Nucleus accumbens (tissue), 56 donors: ENCODE data around the gene CPA3.

Experiments
- DNase-seq, 56 donors: peaks; one replicate each; lab custom pipeline; 2025; lab: John Stamatoyannopoulos, UW

Gene CPA3

GRCh38 chr3:148911592-148911991 is 46.5 kb downstream of the CPA3 start:
- DNase-seq, result no peak

- no peak for DNase-seq
Measured at GRCh38 chr3:148914936-148915690, 50.0 kb downstream of the CPA3 start.

GRCh38 chr3:148916132-148916531 is 51.0 kb downstream of the CPA3 start:
- no peak for DNase-seq

GRCh38 chr3:148922467-148922866 is 57.4 kb downstream of the CPA3 start:
- no peak for DNase-seq

GRCh38 chr3:148923592-148923991 is 58.5 kb downstream of the CPA3 start:
- no peak for DNase-seq

- no peak for DNase-seq
Measured at GRCh38 chr3:148924562-148924961, 59.5 kb downstream of the CPA3 start.

- DNase-seq, result no peak
Measured at GRCh38 chr3:148925845-148926244, 60.7 kb downstream of the CPA3 start.

- DNase-seq, result no peak
Measured at GRCh38 chr3:148930752-148931151, 65.7 kb downstream of the CPA3 start.

GRCh38 chr3:148931574-148931973 is 66.5 kb downstream of the CPA3 start:
- DNase-seq, result no peak

GRCh38 chr3:148932972-148933371 is 67.9 kb downstream of the CPA3 start:
- no peak for DNase-seq

GRCh38 chr3:148937467-148938255 is 72.6 kb downstream of the CPA3 start:
- DNase-seq, result no peak

GRCh38 chr3:148938306-148938705 is 73.2 kb downstream of the CPA3 start:
- no peak for DNase-seq

GRCh38 chr3:148938936-148939335 is 73.8 kb downstream of the CPA3 start:
- DNase-seq, result peak in 13 of 56 donors; percentile 6 to 51 (median 22)

- DNase-seq, result no peak
Measured at GRCh38 chr3:148940983-148941382, 75.9 kb downstream of the CPA3 start.

GRCh38 chr3:148943506-148944205 is 78.6 kb downstream of the CPA3 start:
- peak in 9 of 56 donors; percentile 8 to 56 (median 17) for DNase-seq

- DNase-seq, result no peak
Measured at GRCh38 chr3:148945116-148945515, 80.0 kb downstream of the CPA3 start.
